Measurements from ENCODE around the gene C19orf33. TPM values are rescaled to one million over a fixed set of nuclear protein-coding genes. Genes with fewer than 3 reads are reported as not detected.

Gene C19orf33
- total and polyA plus RNA-seq, 9 of the 15 experiments (the other 6 are each of a cell fraction or from before 2014, with no cell fraction given), result 3.2 TPM; not detected in 8

DNA sequence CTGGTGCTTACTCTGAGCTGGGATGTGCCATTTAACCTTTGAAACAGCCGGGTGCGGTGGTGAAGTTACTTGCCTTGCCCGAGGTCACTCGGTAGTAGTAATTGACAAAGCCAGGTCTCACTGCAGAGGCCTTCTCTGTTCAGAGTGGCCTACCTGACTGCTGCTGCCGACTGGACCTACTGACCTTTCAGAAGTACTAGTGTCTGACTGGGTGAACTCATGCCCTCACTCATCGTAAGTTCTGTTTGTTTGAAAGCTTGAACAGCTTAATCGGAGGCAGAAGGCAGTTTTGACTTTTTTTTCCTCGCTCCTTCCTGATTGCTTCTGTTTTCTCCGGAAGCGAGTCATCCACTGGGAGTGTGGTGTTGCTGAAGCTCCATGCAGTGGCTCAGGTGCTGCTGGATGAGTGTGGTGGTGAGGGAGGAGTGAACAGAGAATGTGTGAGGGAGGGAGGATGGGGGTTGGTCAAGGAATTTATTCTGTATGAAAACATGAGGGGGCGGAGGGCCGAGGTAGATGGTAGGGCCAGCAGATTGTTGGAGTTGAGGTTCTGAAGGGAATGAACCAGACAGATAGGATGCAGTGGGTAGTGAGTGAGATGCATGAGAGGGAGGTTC, 37.0 kb upstream of the C19orf33 start (continued):
- TF ChIP-seq, protein P1, sequence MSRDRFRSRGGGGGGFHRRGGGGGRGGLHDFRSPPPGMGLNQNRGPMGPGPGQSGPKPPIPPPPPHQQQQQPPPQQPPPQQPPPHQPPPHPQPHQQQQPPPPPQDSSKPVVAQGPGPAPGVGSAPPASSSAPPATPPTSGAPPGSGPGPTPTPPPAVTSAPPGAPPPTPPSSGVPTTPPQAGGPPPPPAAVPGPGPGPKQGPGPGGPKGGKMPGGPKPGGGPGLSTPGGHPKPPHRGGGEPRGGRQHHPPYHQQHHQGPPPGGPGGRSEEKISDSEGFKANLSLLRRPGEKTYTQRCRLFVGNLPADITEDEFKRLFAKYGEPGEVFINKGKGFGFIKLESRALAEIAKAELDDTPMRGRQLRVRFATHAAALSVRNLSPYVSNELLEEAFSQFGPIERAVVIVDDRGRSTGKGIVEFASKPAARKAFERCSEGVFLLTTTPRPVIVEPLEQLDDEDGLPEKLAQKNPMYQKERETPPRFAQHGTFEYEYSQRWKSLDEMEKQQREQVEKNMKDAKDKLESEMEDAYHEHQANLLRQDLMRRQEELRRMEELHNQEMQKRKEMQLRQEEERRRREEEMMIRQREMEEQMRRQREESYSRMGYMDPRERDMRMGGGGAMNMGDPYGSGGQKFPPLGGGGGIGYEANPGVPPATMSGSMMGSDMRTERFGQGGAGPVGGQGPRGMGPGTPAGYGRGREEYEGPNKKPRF (IDR thresholded peaks at IDR 0.05; ENCODE audit: low read depth, low read length), result no peak
- TF ChIP-seq FOXK2 (conservative IDR thresholded peaks at IDR 0.05 in 1 of 2, IDR thresholded peaks at IDR 0.05 in 1 of 2; ENCODE audit: low read depth in 2 of 2) (peak; percentile 30 to 35; a peak in 1 of 4 replicates), CSDE1 (IDR thresholded peaks at IDR 0.05) (no peak), ZFP30 (CRISPR knock-in tag; IDR thresholded peaks at IDR 0.05; ENCODE audit: borderline replicate concordance) (no peak), EP400 (IDR thresholded peaks at IDR 0.05) (no peak), ZNF384 (IDR thresholded peaks at IDR 0.05; ENCODE audit: low read depth, low read length) (peak; percentile 63; the same call in 1 of the 2 replicates), SAFB2 (IDR thresholded peaks at IDR 0.05; ENCODE audit: borderline replicate concordance, low read depth, low read length, severe bottlenecking) (no peak), MEF2A (IDR thresholded peaks at IDR 0.05; ENCODE audit: control insufficient read depth, low read depth, low read length) (no peak), RB1 (IDR thresholded peaks at IDR 0.05; ENCODE audit: low read depth) (no peak), ZEB2 (IDR thresholded peaks at IDR 0.05) (0 out of 2 replicates have a peak, but pooled peaks have one; percentile 39)
- TF ChIP-seq, protein P2, sequence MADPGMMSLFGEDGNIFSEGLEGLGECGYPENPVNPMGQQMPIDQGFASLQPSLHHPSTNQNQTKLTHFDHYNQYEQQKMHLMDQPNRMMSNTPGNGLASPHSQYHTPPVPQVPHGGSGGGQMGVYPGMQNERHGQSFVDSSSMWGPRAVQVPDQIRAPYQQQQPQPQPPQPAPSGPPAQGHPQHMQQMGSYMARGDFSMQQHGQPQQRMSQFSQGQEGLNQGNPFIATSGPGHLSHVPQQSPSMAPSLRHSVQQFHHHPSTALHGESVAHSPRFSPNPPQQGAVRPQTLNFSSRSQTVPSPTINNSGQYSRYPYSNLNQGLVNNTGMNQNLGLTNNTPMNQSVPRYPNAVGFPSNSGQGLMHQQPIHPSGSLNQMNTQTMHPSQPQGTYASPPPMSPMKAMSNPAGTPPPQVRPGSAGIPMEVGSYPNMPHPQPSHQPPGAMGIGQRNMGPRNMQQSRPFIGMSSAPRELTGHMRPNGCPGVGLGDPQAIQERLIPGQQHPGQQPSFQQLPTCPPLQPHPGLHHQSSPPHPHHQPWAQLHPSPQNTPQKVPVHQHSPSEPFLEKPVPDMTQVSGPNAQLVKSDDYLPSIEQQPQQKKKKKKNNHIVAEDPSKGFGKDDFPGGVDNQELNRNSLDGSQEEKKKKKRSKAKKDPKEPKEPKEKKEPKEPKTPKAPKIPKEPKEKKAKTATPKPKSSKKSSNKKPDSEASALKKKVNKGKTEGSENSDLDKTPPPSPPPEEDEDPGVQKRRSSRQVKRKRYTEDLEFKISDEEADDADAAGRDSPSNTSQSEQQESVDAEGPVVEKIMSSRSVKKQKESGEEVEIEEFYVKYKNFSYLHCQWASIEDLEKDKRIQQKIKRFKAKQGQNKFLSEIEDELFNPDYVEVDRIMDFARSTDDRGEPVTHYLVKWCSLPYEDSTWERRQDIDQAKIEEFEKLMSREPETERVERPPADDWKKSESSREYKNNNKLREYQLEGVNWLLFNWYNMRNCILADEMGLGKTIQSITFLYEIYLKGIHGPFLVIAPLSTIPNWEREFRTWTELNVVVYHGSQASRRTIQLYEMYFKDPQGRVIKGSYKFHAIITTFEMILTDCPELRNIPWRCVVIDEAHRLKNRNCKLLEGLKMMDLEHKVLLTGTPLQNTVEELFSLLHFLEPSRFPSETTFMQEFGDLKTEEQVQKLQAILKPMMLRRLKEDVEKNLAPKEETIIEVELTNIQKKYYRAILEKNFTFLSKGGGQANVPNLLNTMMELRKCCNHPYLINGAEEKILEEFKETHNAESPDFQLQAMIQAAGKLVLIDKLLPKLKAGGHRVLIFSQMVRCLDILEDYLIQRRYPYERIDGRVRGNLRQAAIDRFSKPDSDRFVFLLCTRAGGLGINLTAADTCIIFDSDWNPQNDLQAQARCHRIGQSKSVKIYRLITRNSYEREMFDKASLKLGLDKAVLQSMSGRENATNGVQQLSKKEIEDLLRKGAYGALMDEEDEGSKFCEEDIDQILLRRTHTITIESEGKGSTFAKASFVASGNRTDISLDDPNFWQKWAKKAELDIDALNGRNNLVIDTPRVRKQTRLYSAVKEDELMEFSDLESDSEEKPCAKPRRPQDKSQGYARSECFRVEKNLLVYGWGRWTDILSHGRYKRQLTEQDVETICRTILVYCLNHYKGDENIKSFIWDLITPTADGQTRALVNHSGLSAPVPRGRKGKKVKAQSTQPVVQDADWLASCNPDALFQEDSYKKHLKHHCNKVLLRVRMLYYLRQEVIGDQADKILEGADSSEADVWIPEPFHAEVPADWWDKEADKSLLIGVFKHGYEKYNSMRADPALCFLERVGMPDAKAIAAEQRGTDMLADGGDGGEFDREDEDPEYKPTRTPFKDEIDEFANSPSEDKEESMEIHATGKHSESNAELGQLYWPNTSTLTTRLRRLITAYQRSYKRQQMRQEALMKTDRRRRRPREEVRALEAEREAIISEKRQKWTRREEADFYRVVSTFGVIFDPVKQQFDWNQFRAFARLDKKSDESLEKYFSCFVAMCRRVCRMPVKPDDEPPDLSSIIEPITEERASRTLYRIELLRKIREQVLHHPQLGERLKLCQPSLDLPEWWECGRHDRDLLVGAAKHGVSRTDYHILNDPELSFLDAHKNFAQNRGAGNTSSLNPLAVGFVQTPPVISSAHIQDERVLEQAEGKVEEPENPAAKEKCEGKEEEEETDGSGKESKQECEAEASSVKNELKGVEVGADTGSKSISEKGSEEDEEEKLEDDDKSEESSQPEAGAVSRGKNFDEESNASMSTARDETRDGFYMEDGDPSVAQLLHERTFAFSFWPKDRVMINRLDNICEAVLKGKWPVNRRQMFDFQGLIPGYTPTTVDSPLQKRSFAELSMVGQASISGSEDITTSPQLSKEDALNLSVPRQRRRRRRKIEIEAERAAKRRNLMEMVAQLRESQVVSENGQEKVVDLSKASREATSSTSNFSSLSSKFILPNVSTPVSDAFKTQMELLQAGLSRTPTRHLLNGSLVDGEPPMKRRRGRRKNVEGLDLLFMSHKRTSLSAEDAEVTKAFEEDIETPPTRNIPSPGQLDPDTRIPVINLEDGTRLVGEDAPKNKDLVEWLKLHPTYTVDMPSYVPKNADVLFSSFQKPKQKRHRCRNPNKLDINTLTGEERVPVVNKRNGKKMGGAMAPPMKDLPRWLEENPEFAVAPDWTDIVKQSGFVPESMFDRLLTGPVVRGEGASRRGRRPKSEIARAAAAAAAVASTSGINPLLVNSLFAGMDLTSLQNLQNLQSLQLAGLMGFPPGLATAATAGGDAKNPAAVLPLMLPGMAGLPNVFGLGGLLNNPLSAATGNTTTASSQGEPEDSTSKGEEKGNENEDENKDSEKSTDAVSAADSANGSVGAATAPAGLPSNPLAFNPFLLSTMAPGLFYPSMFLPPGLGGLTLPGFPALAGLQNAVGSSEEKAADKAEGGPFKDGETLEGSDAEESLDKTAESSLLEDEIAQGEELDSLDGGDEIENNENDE (IDR thresholded peaks at IDR 0.05; ENCODE audit: low read depth, low read length), result no peak
- TF ChIP-seq, protein P3, sequence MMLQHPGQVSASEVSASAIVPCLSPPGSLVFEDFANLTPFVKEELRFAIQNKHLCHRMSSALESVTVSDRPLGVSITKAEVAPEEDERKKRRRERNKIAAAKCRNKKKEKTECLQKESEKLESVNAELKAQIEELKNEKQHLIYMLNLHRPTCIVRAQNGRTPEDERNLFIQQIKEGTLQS (IDR thresholded peaks at IDR 0.05), result peak; percentile 39; the same call in 1 of the 2 replicates
- TF ChIP-seq, protein P3 (CRISPR knock-in tag; conservative IDR thresholded peaks at IDR 0.05), result no peak

All from K562 (cell line).